GM18858 (cell line): ENCODE results near the gene CATSPER2.
"Not testable (repeated sequence)": the region's sequence is repeated elsewhere in the genome, so short reads cannot be mapped to it uniquely, and the experiment has no call there.

Experiments used
- ATAC-seq: cut with Tn5 transposase; IDR thresholded peaks from one replicate; pipeline ENCODE4 v1.9.1; 2021; ENCODE audit not compliant: unreplicated experiment

Gene CATSPER2

DNA sequence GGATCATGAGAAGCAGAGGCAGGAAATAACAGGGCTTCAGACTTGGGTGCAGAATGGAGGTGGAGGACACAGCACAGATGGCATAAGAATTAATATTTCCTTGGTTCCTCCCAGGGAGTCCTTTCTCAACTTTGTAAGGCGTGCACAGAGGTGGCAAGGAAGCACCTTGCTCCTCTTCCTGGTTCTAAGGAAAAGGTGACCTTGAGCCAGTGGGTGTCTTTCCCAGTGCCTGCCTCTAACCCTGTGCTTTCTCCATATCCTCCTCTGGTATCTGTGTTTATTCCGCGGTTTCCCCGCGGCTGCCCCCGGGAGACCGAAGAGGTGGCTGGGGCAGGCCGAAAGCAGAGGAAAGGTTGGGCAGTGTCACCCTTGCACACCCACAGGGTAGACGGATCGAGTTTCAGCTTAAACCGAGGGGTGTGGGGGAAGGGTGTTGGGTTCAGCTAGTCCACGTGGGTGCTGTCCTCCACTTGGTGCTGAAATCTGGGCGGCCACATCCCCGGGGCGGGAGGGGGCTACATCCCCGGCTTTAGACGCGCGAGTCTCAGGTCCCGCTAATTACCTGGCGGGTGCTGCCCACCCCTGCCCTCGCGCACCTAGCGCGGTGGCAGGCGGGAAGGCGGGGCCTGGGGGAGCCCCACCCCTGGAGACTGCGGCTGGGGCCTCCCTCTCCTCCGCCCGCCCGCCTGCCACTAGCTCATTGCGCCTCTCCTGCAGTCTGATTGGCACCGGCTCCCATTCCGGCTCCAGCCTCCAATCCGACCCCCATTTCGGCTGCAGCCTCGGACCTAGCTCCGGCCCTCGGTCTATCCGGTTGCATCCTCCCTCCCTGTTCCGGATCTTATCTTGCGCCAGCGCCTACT, 55.1 kb downstream of the CATSPER2 start, which contains the start of gene CKMT1B:
Gene CKMT1B (plus strand): TSS at position 700 of the 863 bp plus-strand sequence. CDS start 192 bp downstream, outside the sequence.
- not testable (repeated sequence) for ATAC-seq

DNA sequence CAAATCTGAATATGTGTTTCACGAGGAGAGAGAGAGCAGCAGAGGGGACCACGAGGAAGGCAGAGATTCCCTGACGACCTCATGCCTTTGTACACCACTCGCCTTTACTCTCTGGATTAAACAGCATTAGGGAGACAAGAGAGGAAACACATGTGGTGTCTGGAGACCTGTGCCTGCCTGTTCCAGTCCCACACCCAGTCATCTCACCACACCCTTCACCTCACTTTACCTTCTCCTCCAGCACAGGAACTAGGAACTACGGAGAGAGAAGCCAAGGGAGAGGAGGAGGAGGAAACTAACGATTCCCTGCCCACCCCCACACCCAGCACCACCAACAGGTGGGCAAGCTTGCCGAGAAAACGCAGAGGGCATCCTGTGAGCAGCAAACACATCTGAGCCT, 55.8 kb downstream of the CATSPER2 start:
- not testable (repeated sequence) for ATAC-seq

DNA sequence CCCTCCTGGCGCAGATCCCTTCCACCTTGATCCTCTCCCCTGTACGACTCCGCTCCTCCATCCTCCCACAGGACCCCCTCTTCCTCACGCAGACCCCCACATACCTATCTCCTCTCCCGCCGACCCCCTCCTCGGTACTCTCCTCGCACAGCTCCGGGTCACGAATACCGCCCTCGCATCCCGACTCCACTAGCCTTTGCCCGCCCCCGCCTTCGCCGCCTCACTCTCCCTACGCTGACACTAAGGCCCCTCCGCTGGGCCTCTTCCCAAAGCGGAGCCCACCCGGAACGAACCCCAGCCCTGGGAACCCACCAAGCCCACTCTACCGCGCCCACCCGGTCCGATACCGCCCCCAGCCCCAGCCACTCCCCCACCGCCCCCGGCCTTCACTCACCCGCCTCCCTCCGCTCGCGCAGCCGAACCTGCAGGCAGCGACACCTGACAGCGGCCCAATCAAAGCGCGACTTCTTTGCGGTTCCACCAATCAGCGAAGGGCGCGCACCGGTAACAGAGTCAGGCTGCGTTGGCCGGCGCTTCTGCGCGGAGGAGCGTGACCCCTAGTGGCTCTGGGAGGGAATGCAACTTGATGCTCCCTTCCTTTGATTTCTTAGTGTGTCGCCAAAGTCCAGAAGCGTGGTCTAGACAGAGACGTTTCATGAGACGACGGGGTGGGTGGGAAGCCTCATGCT, 58.7 kb downstream of the CATSPER2 start, which contains the start of gene PPIP5K1:
Gene PPIP5K1 (minus strand): TSS at position 431 of the 689 bp plus-strand sequence. CDS start 5,704 bp downstream, outside the sequence.
- ATAC-seq = peak; percentile 90
